Measurements from ENCODE around the gene HAAO. TPM values are rescaled to one million over a fixed set of nuclear protein-coding genes. Genes with fewer than 3 reads are reported as not detected.

The HAAO gene
- total RNA-seq, 1 experiment from 2014 or later: not detected

DNA sequence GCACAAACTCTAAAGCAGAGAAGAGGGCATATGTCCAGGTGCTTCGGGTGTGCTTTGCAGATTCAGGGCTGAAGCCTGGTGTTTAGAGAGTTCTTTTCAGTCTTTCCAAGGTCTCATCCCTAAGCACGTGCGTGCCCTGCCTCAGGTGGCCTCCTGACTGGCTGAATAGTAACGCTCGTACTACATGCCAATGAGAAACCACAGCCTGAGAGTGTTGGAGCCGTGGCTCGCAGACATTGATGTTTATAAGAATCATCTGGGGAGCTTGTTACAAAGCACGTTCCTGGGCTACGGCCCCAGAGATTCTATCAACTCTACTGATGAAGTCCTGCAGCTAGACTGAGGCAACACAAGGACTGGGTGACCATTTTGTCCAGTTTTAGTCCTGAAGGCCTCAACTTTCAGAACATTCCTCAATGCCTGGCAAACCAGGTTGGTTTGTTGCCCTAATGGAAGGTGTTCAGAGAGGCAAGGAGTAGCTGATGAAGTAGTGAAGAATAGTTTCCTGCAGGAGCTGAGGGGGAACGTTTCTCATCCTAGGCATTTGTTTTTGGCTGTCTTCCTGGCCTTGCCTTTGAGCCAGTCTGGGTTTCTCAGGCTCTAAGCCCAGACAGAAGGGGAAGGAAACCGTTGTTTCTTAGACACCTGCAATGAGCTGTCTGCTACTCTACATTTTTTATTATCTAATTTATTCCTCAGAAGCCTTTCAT, 31.5 kb upstream of the HAAO start:
- in situ Hi-C loops (cut with HindIII; ENCODE audit: low sequenced_read_pairs): no loop called here

GRCh38 chr2:42819160-42819559, 26.8 kb upstream of the HAAO start:
- in situ Hi-C loops (cut with HindIII; ENCODE audit: low sequenced_read_pairs): no loop called here

More for the DNA sequence above, 31.5 kb upstream of the HAAO start:
- no peak for DNase-seq (ENCODE audit: low spot score)

DNA sequence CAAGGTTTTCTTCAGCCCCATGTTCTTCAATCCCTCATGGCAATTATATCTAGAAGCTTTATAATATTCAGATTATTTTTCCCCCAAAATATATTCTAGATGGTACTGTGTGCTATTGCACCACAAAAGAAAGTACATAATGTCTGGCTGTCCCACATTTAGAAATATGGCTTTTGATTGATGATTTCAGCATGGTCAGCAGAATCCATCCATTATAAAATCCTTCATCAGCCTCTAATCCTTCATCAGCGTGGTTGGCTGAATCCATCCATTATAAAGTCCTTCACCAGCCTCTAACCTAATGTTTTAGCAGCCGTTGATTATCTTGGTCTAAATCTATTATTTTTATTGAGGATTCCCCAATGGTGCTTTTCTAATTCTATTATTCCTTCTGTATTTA, 23.3 kb upstream of the HAAO start:
- in situ Hi-C loops (cut with HindIII; ENCODE audit: low sequenced_read_pairs): no loop called here
- no peak for DNase-seq (ENCODE audit: low spot score)

More at GRCh38 chr2:42819160-42819559, 26.8 kb upstream of the HAAO start:
- no peak for DNase-seq (ENCODE audit: low spot score)

GRCh38 chr2:42813763-42814162, 21.4 kb upstream of the HAAO start:
- DNase-seq (ENCODE audit: low spot score): no peak
- in situ Hi-C loops (cut with HindIII; ENCODE audit: low sequenced_read_pairs): no loop called here

DNA sequence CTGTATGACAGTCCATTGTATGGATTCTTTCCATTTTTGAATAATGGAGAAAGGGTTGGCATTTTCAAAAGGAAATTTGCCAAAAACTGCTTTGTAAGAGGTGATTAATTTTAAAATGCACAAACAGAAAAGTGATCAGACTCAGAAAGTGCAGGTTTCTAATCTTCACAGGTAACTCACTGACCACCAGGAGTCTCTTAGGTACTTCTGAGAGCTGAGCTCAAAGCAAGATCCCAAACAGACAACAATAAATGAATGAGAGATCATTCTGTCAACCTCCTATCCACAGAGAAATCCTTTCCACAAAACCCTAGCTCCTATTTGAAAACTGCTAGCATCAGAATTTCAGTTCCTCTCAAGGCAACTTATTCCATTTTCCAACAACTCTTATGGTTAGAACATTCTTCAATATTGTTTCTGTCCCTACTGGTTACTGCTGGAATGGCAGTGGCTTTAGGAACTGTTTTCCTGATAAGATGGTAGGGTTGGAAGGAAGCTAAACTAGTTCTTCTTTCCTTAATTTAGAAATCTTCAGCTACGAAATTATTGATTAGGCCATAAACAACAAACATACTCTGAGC, 20.6 kb upstream of the HAAO start:
- peak; percentile 40 for DNase-seq (ENCODE audit: low spot score)
- in situ Hi-C loops (cut with HindIII; ENCODE audit: low sequenced_read_pairs): no loop called here

DNA sequence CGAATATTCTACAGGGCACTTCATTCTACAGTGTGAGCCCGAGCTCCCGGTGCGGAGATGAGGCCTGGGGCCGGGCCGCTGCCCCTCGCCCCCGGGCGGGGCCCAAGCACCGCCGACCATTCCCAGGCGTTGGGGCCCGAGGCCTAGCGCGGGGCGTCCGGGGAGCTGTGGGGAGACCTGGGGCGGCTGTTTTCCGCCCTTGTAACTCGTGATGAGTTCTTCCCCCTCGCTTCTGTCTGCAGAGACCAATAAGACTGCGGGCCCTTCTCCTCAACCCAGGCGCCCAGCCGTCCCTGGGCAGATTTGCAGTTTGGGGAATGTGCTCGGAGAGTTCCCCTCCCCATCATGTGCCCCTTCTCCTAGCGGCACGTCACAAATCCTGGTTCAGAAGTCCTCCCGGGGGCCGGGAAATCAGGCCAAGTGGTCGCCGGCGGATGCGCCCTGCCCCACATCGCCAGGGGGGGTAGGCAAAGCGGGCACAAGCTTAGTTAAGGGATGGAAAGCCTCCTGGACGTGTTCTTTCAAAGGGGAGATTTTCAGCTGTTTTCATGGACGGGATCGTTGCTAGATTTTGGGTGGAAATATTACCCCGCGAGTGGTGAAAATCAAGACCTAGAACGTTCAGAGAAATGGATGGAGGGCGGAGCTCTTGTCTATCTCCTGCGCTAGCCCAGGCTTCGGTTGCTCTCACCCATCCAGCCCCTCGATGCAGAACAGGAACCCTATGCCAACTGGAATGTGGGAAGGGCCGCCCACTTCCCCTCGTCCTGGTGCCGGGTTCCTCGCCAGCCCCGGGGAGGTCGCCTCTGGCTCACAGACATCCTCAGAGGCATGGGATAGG, 18.8 kb upstream of the HAAO start:
- in situ Hi-C loops (cut with HindIII; ENCODE audit: low sequenced_read_pairs): no loop called here
- DNase-seq (ENCODE audit: low spot score): peak; percentile 76

DNA sequence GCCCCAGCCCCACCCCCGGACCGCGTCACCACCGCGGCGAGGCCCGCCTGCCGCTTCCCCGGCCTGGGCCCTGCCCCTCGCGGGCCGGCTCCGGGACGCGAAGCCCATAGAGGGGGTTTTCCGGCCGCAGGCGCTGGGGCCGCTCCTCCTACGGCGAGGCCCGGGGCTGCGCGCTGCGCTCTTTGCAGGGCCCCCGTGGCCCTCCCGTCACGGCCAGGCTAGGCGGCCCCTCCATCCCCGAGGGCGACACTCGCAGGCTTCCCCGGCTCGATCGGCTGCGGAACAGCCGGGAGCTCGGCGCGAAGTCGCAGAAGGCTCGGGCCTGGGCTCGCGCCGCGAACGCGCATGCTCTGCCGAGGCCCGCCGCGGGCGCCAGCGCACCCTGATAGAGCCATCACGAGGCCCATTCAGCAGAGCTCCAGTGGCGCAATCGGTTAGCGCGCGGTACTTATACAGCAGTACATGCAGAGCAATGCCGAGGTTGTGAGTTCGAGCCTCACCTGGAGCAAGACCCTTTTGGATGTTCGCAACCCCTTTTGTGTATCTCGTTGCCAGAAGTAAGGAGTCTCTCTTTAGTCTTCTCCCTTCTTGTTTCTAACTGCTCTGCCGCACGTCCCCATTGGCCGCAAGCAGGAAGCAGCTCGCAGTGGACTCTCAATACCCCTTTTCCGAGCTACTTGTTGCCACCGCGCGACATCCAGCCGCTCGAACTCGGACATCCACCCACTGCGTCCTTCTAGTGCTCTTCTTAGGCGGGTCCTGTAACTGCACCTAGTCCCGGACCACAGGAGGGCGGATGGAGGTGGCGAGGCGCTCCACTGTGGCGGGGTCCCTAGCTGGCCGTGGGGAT, 18.0 kb upstream of the HAAO start:
- in situ Hi-C loops (cut with HindIII; ENCODE audit: low sequenced_read_pairs): no loop called here
- DNase-seq (ENCODE audit: low spot score): peak; percentile 94

GRCh38 chr2:42809819-42810120, 17.4 kb upstream of the HAAO start:
- in situ Hi-C loops (cut with HindIII; ENCODE audit: low sequenced_read_pairs): no loop called here
- peak; percentile 80 for DNase-seq (ENCODE audit: low spot score)

DNA sequence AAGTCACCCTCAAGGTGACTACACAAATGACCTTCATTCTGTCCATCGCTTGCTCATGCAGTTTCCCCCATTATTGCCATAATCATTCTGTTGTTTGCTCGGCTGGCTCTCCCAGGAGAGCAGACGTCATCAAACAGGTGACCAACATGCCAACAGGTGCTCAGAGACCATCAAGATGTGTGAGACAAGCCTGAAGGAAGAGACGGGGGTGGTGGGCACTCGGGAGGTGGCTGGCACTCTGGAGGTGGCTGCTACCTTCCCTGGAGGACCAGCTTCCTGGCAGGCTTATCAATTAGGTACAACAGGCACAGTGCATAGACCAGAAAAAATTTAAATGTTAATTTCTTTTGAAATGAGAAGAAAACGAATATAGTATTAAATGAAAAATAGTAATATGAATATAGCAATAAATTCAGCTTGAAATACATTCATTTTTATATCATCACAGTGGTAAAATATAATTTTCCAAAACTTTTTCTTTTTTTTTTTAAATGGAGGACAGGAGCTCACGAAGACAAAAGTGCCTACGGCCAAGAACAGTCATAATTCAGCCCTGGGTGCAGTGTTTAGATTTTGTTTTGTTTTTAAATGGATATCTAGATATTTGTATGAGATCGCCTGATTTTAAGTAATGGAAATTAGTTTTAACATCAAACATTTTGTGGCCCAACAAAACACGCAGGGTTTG, 16.9 kb upstream of the HAAO start:
- in situ Hi-C loops (cut with HindIII; ENCODE audit: low sequenced_read_pairs): no loop called here
- peak; percentile 33 for DNase-seq (ENCODE audit: low spot score)

DNA sequence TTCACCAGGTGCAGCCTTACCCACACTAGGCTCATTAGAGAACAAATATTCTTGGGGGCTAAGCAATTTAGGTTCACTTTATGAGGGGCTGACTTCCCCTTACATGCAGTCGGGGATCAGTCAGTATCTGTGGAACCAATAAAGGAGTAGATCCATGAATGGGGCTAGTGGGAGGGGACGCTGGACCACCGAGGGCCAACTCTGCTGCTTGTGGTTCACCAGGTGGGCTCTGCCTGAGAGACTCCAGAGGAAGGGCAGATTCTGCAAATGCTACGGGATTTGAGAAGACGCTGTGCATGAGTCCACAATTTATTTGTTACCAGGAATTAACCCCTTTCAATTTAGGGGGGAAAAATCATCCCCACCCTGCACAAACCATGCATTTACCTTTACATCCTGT, 15.9 kb upstream of the HAAO start:
- DNase-seq (ENCODE audit: low spot score): no peak

DNA sequence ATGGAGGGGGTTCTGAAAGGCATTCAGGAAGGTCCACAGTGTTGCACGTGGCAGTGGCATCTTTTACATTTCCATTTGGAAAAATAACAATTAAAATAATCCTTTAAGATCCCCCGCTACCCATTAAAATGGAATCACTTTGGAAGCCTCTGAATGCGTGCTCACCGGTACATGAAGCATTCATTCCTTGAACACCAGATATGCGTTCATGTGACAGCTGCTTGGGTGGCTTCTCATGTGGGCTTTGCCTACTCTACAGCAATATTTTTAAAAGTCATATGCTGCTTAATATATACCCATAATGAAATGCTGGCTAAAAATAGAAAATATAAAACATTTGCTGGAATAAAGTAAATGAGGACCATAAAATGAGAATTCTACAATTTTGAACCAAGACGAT, 14.4 kb upstream of the HAAO start:
- in situ Hi-C loops (cut with HindIII; ENCODE audit: low sequenced_read_pairs): no loop called here

More for the DNA sequence above, 15.9 kb upstream of the HAAO start:
- in situ Hi-C loops (cut with HindIII; ENCODE audit: low sequenced_read_pairs): no loop called here

GRCh38 chr2:42804891-42805290, 12.5 kb upstream of the HAAO start:
- no peak for DNase-seq (ENCODE audit: low spot score)
- in situ Hi-C loops (cut with HindIII; ENCODE audit: low sequenced_read_pairs): no loop called here

More for the DNA sequence above, 14.4 kb upstream of the HAAO start:
- no peak for DNase-seq (ENCODE audit: low spot score)

DNA sequence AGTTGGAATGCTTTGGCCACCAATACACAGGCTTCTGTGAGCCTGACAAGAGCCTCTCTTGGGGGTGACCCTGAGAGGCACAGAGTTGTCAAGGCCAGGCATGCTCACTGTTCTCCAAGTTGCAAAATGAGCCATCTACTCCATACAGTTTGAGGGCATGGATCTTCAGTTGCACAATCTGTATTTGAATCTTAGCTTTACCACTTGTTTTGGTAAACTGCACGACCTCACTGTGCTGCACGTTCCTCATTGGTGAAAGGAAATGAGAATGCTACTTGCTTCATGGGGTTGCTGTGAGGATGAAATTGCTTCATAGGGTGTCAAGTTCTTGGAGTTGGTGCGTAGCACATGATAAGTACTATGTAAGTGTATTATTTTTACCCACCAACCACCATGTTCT, 12.0 kb upstream of the HAAO start:
- DNase-seq (ENCODE audit: low spot score): no peak
- in situ Hi-C loops (cut with HindIII; ENCODE audit: low sequenced_read_pairs): no loop called here

DNA sequence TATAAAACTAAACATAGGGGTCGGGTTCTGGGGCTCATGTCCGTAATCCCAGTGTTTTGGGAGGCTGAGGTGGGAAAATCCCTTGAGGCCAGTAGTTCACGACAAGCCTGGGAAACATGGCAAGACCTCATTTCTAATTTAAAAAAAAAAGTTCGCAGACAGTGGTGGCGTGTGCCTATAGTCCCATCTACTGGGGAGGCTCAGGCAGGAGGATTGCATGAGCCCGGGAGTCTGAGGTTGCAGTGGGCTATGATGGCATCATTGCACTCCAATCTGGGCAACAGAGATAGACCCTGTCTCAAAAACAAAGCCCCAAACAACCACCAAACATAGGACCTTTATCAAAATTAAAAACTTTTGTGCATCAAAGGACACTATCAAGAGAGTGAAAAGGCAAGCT, 9.8 kb upstream of the HAAO start:
- no peak for DNase-seq (ENCODE audit: low spot score)
- in situ Hi-C loops (cut with HindIII; ENCODE audit: low sequenced_read_pairs): no loop called here

- DNase-seq (ENCODE audit: low spot score): no peak
- in situ Hi-C loops (cut with HindIII; ENCODE audit: low sequenced_read_pairs): no loop called here
These were observed 9.0 kb upstream of the HAAO start for GRCh38 chr2:42801381-42801780.

GRCh38 chr2:42800981-42801380, 8.6 kb upstream of the HAAO start:
- in situ Hi-C loops (cut with HindIII; ENCODE audit: low sequenced_read_pairs): no loop called here
- DNase-seq (ENCODE audit: low spot score): no peak

GRCh38 chr2:42800461-42800962, 8.1 kb upstream of the HAAO start:
- no peak for DNase-seq (ENCODE audit: low spot score)
- in situ Hi-C loops (cut with HindIII; ENCODE audit: low sequenced_read_pairs): no loop called here

- in situ Hi-C loops (cut with HindIII; ENCODE audit: low sequenced_read_pairs): no loop called here
- DNase-seq (ENCODE audit: low spot score): no peak
These were observed 7.5 kb upstream of the HAAO start for GRCh38 chr2:42799881-42800280.

- DNase-seq (ENCODE audit: low spot score): no peak
- in situ Hi-C loops (cut with HindIII; ENCODE audit: low sequenced_read_pairs): no loop called here
These were observed 4.9 kb upstream of the HAAO start for GRCh38 chr2:42797281-42797680.

Data from G401 (cell line).